Thoracic aorta (tissue), 2 donors: ENCODE measurements around the gene SLCO4A1. TPM values are rescaled to one million over a fixed set of nuclear protein-coding genes. Genes with fewer than 3 reads are reported as not detected.

Source experiments
- ATAC-seq: fragments of 150-250 bp; one replicate; pipeline ENCODE4 v1.8.0; 2017; ENCODE audit warnings: low read depth; ENCODE audit not compliant: insufficient number of reproducible peaks, low FRiP score
- DNase-seq: peaks from one replicate; pipeline ENCODE4 v3.0.0-alpha.2; 2020; ENCODE audit warnings: low spot score
- H3K27ac ChIP-seq, 2 donors: fragments of 200-600 bp; sonication (generic); 1 replicate in 1 of 2; 2 replicates in 1 of 2; pipeline ENCODE4 v1.5.1; 2016; ENCODE audit warnings: mild to moderate bottlenecking in 2 of 2, moderate library complexity in 2 of 2
- H3K27me3 ChIP-seq: fragments of 200-600 bp; sonication (generic); replicated peaks from 2 replicates; pipeline ENCODE4 v1.6.0; 2016; ENCODE audit warnings: mild to moderate bottlenecking; ENCODE audit not compliant: insufficient read depth
- H3K36me3 ChIP-seq: fragments of 200-600 bp; sonication (generic); one replicate; pipeline ENCODE4 v1.5.1; 2016
- H3K4me1 ChIP-seq, 2 donors: fragments of 200-600 bp; sonication (generic); 1 replicate in 1 of 2; 2 replicates in 1 of 2; pipeline versions ENCODE4 v1.5.1 to v1.6.0; 2016; ENCODE audit warnings: low read depth in 2 of 2, mild to moderate bottlenecking in 1 of 2; ENCODE audit not compliant: control insufficient read depth in 1 of 2
- H3K4me3 ChIP-seq: fragments of 200-600 bp; sonication (generic); 2 replicates; pipeline ENCODE4 v1.5.1; 2016; ENCODE audit warnings: mild to moderate bottlenecking
- H3K9me3 ChIP-seq: fragments of 200-600 bp; sonication (generic); 2 replicates; pipeline ENCODE4 v1.5.1; 2016
- total RNA-seq, 2 donors: library from RNA; depleted of rRNA; stranded (reverse); fragments of >200 nt; gene quantifications; one replicate each; pipeline versions ENCODE4 v1.1.0 to v1.2.3, GENCODE V29; 2016
- TF ChIP-seq, protein P1 (sequence below): fragments of 200-600 bp; sonication (generic); IDR thresholded peaks from one replicate; pipeline ENCODE4 v1.5.1; 2019; ENCODE audit warnings: antibody characterized with exemption

SLCO4A1 gene
- total RNA-seq, 2 donors from 2014 or later = 22.1 to 26.0 TPM

DNA sequence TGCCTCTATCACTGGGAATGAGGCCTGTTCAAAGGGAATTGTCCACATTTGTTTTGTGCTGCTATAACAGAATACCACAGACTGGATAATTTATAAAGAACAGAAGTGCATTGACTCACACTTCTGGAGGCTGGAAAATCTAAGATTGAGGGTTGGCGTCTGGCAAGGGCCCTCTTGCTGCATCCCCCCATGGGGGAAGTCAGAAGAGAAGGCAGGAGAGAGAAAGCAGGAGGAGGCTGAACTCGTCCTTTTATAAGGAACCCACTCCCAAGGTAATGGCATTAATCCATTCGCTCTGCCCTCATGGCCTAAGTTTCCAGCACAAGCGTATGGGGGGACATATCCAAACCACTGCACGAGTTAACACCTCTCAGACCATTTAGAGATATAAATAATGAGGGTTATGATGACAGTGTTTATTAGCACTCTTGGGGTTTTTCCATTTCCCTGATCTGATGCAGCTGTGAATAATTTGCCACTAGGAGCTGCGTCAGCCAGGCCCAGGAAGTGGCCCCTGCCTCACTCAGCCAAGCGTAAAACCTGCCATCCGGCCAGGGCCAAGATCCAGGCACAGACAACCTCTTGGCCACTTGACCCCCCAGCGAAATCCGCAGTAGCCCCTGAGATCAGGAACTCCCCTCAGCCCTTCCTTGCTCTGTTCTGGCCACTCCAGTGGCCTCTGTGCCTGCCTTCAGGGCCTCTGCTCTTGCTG is 14.2 kb upstream of the SLCO4A1 start:
- Histone ChIP-seq H3K9me3 (no peaks in the 10 kb centered on the region), H3K27me3 (no peaks in the 10 kb centered on the region), H3K36me3 (no peaks in the 10 kb centered on the region), H3K4me3 (no peak overlapping the region), H3K27ac (no peak overlapping the region), H3K4me1 (peaks cover 10 to 14% of the 10 kb centered on the region in 2 donors)
- TF ChIP-seq, protein P1, sequence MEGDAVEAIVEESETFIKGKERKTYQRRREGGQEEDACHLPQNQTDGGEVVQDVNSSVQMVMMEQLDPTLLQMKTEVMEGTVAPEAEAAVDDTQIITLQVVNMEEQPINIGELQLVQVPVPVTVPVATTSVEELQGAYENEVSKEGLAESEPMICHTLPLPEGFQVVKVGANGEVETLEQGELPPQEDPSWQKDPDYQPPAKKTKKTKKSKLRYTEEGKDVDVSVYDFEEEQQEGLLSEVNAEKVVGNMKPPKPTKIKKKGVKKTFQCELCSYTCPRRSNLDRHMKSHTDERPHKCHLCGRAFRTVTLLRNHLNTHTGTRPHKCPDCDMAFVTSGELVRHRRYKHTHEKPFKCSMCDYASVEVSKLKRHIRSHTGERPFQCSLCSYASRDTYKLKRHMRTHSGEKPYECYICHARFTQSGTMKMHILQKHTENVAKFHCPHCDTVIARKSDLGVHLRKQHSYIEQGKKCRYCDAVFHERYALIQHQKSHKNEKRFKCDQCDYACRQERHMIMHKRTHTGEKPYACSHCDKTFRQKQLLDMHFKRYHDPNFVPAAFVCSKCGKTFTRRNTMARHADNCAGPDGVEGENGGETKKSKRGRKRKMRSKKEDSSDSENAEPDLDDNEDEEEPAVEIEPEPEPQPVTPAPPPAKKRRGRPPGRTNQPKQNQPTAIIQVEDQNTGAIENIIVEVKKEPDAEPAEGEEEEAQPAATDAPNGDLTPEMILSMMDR = no peak
- DNase-seq (no peak), ATAC-seq (no peak)

DNA sequence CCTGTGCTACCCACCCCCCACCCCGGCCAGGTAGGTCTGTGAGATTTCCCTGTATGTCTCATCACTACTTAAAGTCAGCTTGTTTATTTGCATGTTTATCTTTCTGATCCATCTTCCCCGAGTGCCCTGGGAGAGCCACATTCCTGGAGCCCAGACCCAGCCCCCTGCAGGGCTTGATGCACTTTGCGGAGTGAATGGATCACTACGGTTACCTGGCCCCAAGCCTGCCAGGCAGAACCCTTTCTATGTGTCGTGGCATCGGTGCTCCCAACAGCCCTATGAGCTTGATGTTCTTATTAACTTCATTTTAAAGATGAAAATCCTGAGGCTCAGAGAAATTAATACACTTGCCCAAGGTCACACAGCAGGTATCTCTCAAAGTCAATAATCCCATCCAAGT is 13.6 kb upstream of the SLCO4A1 start:
- no peak for ATAC-seq
- no peaks in the 10 kb centered on the region for H3K36me3 ChIP-seq
- H3K27ac ChIP-seq = no peak overlapping the region

DNA sequence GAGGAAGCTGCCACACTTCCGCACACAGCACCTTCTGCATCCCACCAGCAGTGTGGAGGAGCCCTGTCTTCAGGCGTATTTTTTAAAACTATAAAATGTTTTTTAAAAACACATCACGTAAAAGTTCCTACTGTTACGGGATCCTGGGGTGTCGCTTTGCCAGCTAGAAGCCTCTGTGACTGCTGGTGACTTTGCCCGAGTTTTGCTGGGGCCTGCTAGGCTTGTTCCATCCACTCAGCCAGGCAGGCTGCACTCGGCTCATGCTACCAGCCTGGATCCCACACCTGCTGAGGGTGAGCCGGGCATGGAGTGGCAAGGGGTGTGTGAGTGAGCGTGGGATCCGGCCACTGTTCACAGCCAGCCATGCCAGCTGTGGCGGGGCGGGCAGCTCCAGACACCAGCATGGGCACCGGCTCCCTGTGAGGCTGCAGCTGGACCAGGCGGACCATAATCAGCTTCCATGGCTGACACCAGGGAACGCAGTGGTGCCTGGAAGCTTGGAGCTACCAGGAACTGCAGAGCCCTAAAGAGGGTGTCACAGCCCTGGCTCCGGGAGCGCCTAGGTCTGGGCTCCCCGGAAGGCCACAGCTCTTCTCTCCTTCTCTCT is 12.3 kb upstream of the SLCO4A1 start:
- no peaks in the 10 kb centered on the region for H3K36me3 ChIP-seq
- DNase-seq = no peak
- no peak for ATAC-seq
- no peaks in the 10 kb centered on the region for H3K27me3 ChIP-seq
- no peak overlapping the region for H3K4me3 ChIP-seq
- H3K27ac ChIP-seq = no peak overlapping the region
- H3K9me3 ChIP-seq = no peaks in the 10 kb centered on the region
- H3K4me1 ChIP-seq = no peaks in the 10 kb centered on the region
- TF ChIP-seq, protein P1 = no peak

More for the DNA sequence above, 13.6 kb upstream of the SLCO4A1 start:
- peaks cover 4 to 8% of the 10 kb centered on the region in 2 donors for H3K4me1 ChIP-seq
- TF ChIP-seq, protein P1 = no peak
- no peaks in the 10 kb centered on the region for H3K27me3 ChIP-seq
- no peak overlapping the region for H3K4me3 ChIP-seq
- H3K9me3 ChIP-seq = no peaks in the 10 kb centered on the region
- no peak for DNase-seq

DNA sequence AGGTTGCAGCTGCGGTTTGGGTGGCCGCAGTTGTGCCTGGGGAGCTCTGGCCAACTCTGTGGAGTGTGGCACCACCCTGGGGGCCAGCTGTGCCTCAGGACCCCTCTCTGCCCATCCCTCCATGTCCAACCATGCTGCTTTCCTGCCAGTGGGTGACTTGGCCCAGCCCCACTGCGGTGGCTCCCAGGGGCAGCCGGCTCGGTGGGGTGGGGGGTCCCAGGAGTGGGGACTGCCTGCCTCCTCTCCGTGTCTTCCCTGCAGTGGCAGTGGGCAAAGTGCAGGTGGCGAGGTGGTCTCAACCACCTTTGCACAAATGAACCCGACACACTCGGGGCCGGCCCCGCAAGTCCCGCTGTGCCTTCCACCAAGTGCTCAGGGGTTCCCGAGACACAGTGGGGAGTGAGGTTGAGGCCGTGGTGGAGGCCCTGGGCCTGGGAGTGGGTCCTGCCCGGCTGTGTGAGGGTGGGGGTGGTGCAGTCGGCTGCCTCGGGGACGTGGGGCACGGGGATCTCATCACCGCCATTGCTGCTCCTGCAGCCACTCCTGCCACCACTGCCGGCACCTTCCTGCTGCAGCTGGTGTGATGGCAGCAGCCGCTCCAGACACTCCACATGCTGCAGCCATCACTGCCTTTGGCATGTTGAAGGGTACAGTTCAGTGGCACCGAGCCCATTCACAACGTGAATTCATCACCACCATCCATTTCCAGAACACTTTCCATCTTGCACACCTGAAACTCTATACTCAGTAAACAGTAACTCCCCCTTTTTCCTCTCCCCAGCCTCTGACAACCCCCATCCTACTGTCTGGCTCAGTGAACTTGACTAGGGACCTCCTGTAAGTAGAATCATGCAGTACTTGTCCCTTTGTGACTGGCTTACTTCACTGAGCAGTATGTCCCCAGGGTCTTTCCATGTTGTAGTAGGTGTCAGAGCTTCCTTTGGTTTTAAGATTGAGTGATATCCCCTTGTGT is 10.7 kb upstream of the SLCO4A1 start:
- Histone ChIP-seq H3K4me3 (no peak overlapping the region), H3K4me1 (no peaks in the 10 kb centered on the region), H3K36me3 (no peaks in the 10 kb centered on the region), H3K9me3 (no peaks in the 10 kb centered on the region), H3K27me3 (no peaks in the 10 kb centered on the region), H3K27ac (no peak overlapping the region)
- ATAC-seq (no peak), DNase-seq (no peak)
- TF ChIP-seq, protein P1 = no peak
